Common myeloid progenitor, CD34-positive (primary cell): Measurements from ENCODE around the gene SDHB.

ENCODE experiments used
- CTCF ChIA-PET: fragments of 350-600 bp; sonication (Branson Sonifier 250); formaldehyde crosslinking; loops from one replicate; lab custom pipeline; 2021; ENCODE audit warnings: antibody characterized with exemption; lab: Charles Lee
- POLR2A ChIA-PET: fragments of 350-600 bp; sonication (Branson Sonifier 250); formaldehyde crosslinking; loops from one replicate; lab custom pipeline; 2021; ENCODE audit warnings: antibody characterized with exemption; lab: Charles Lee
- DNase-seq, 3 donors: peaks; one replicate each; pipeline versions ENCODE4 v3.0.0 to v3.0.0-alpha.2; 2013
- H3K27ac ChIP-seq, 2 experiments: 1 replicate in 1 of 2; 2 replicates in 1 of 2; pipeline ENCODE4 v1.7.0; 2013; ENCODE audit warnings: inconsistent platforms in 2 of 2, low read length in 2 of 2, mild to moderate bottlenecking in 2 of 2, low read depth in 1 of 2, moderate library complexity in 1 of 2; ENCODE audit not compliant: severe bottlenecking in 2 of 2, insufficient read depth in 1 of 2, poor library complexity in 1 of 2
- H3K27me3 ChIP-seq, 5 experiments: replicated peaks in 2 of 5; 1 replicate in 3 of 5; 2 replicates in 2 of 5; pipeline versions ENCODE4 v1.6.1 to v1.7.0; 2013; ENCODE audit warnings: low read length in 4 of 5, mild to moderate bottlenecking in 2 of 5, moderate library complexity in 2 of 5, inconsistent platforms in 1 of 5; ENCODE audit not compliant: insufficient read depth in 5 of 5, control insufficient read depth in 4 of 5
- H3K36me3 ChIP-seq, 4 experiments: 1 replicate in 2 of 4; 2 replicates in 2 of 4; pipeline versions ENCODE4 v1.6.1 to v1.7.0; 2013; ENCODE audit warnings: low read length in 3 of 4, control low read depth in 1 of 4, mild to moderate bottlenecking in 1 of 4; ENCODE audit not compliant: control insufficient read depth in 4 of 4, insufficient read depth in 4 of 4
- H3K4me1 ChIP-seq, 4 experiments: 1 replicate in 3 of 4; 2 replicates in 1 of 4; pipeline versions ENCODE4 v1.6.1 to v1.7.1; 2013; ENCODE audit warnings: low read length in 3 of 4, mild to moderate bottlenecking in 3 of 4, control low read depth in 1 of 4, inconsistent platforms in 1 of 4, moderate library complexity in 1 of 4; ENCODE audit not compliant: control insufficient read depth in 4 of 4, insufficient read depth in 4 of 4; ENCODE audit errors: control extremely low read depth in 1 of 4
- H3K4me3 ChIP-seq, 7 experiments: 1 replicate in 4 of 7; 2 replicates in 3 of 7; pipeline versions ENCODE4 v1.5.1 to v1.7.0; 2013; ENCODE audit warnings: mild to moderate bottlenecking in 7 of 7, low read length in 6 of 7, moderate library complexity in 6 of 7, inconsistent platforms in 2 of 7, low read depth in 2 of 7, control low read depth in 1 of 7; ENCODE audit not compliant: insufficient read depth in 4 of 7, control insufficient read depth in 1 of 7; ENCODE audit errors: extremely low read depth in 1 of 7
- H3K9me3 ChIP-seq, 5 experiments: 1 replicate in 4 of 5; 2 replicates in 1 of 5; pipeline versions ENCODE4 v1.6.1 to v1.7.1; 2013; ENCODE audit warnings: low read length in 4 of 5, mild to moderate bottlenecking in 2 of 5, inconsistent platforms in 1 of 5, low read depth in 1 of 5, moderate library complexity in 1 of 5; ENCODE audit not compliant: control insufficient read depth in 4 of 5, insufficient read depth in 2 of 5; ENCODE audit errors: control extremely low read depth in 1 of 5
- WGBS: methylation state at CpG from one replicate; pipeline ENCODE4 v1.1.5; 2013; ENCODE audit not compliant: insufficient coverage; 5-methylcytosine and 5-hydroxymethylcytosine counted together

Gene SDHB

GRCh38 chr1:16993521-16994038 lies 60.3 kb downstream of the SDHB start:
- no peaks in the 10 kb centered on the region for H3K4me1 ChIP-seq
- H3K9me3 ChIP-seq = no peaks in the 10 kb centered on the region
- CTCF ChIA-PET = no interaction called here
- POLR2A ChIA-PET = no interaction called here
- peaks cover 4 to 66% (median 32%) of the 10 kb centered on the region in 4 experiments for H3K36me3 ChIP-seq
- DNase-seq = no peak
- 91% methylated on average over 13 of the region's 15 CpGs for WGBS
- H3K27me3 ChIP-seq = no peaks in the 10 kb centered on the region
- no peak overlapping the region for H3K4me3 ChIP-seq
- H3K27ac ChIP-seq = no peak overlapping the region

- ChIA-PET CTCF (interaction anchor here (1.3 kb wide), 1 partner anchor 13 kb away, joined by 4 read pairs; no protein-coding TSS in a partner anchor), POLR2A (interaction anchor here (1.0 to 1.3 kb wide), 2 partner anchors 12 to 17 kb away, joined by 3 to 5 read pairs; partner anchors contain the start of gene MFAP2)
- H3K4me3 ChIP-seq = no peak overlapping the region
- no peaks in the 10 kb centered on the region for H3K9me3 ChIP-seq
- no peaks in the 10 kb centered on the region for H3K4me1 ChIP-seq
- no peak overlapping the region for H3K27ac ChIP-seq
- 100% methylated on average over 8 of the region's 9 CpGs for WGBS
- DNase-seq = no peak
- peaks cover 7 to 66% (median 34%) of the 10 kb centered on the region in 4 experiments for H3K36me3 ChIP-seq
- H3K27me3 ChIP-seq = no peaks in the 10 kb centered on the region
Observed at GRCh38 chr1:16992675-16993074, 61.2 kb downstream of the SDHB start.

- no peak for DNase-seq
- 95% methylated on average over 11 of the region's 12 CpGs for WGBS
- ChIA-PET CTCF (interaction anchor here (1.3 kb wide), 1 partner anchor 13 kb away, joined by 4 read pairs; no protein-coding TSS in a partner anchor), POLR2A (interaction anchor here (1.0 to 1.3 kb wide), 2 partner anchors 11 to 17 kb away, joined by 3 to 5 read pairs; partner anchors contain the start of gene MFAP2)
- Histone ChIP-seq H3K27me3 (no peaks in the 10 kb centered on the region), H3K27ac (no peak overlapping the region), H3K4me3 (no peak overlapping the region), H3K36me3 (peaks cover 7 to 70% (median 39%) of the 10 kb centered on the region in 4 experiments), H3K4me1 (no peaks in the 10 kb centered on the region), H3K9me3 (no peaks in the 10 kb centered on the region)
Observed at GRCh38 chr1:16992102-16992501, 61.7 kb downstream of the SDHB start.

GRCh38 chr1:16991571-16991970 lies 62.3 kb downstream of the SDHB start:
- no peak overlapping the region for H3K4me3 ChIP-seq
- no peaks in the 10 kb centered on the region for H3K4me1 ChIP-seq
- no peaks in the 10 kb centered on the region for H3K27me3 ChIP-seq
- no peaks in the 10 kb centered on the region for H3K9me3 ChIP-seq
- no peak for DNase-seq
- H3K36me3 ChIP-seq = peaks cover 7 to 70% (median 36%) of the 10 kb centered on the region in 4 experiments
- no peak overlapping the region for H3K27ac ChIP-seq
- WGBS = over 99% methylated on average over 12 of the region's 12 CpGs
- ChIA-PET POLR2A (interaction anchor here (1.3 kb wide), 1 partner anchor 18 kb away, joined by 5 read pairs; no protein-coding TSS in a partner anchor), CTCF (no interaction called here)

- no peak for DNase-seq
- Histone ChIP-seq H3K27me3 (no peaks in the 10 kb centered on the region), H3K4me1 (peaks cover 0 to 3% (median 1%) of the 10 kb centered on the region in 4 experiments), H3K4me3 (no peak overlapping the region), H3K27ac (no peak overlapping the region), H3K36me3 (peaks cover 7 to 68% (median 33%) of the 10 kb centered on the region in 4 experiments), H3K9me3 (no peaks in the 10 kb centered on the region)
- POLR2A ChIA-PET = interaction anchor here (0.9 kb wide), 1 partner anchor 21 kb away, joined by 3 read pairs; no protein-coding TSS in a partner anchor
- 97% methylated on average over 22 of the region's 22 CpGs for WGBS
- CTCF ChIA-PET = interaction anchor here (0.8 to 4.9 kb wide), 8 partner anchors 10 to 29 kb away, joined by 3 to 24 read pairs (median 6); no protein-coding TSS in a partner anchor
Observed at GRCh38 chr1:16989676-16990391, 64.0 kb downstream of the SDHB start.

GRCh38 chr1:16988210-16988609 lies 65.6 kb downstream of the SDHB start:
- WGBS = 100% methylated on average over 4 of the region's 13 CpGs
- DNase-seq = no peak
- peaks cover 0 to 12% (median 9%) of the 10 kb centered on the region in 4 experiments for H3K4me1 ChIP-seq
- H3K27me3 ChIP-seq = no peaks in the 10 kb centered on the region
- H3K36me3 ChIP-seq = peaks cover 7 to 60% (median 31%) of the 10 kb centered on the region in 4 experiments
- CTCF ChIA-PET = interaction anchor here (1.3 to 4.9 kb wide), 5 partner anchors 11 to 20 kb away, joined by 3 to 24 read pairs (median 6); no protein-coding TSS in a partner anchor
- H3K27ac ChIP-seq = no peak overlapping the region
- H3K9me3 ChIP-seq = no peaks in the 10 kb centered on the region
- POLR2A ChIA-PET = no interaction called here
- no peak overlapping the region for H3K4me3 ChIP-seq
